Measurements from ENCODE around the gene KLRK1.
"Not testable (repeated sequence)": the region's sequence is repeated elsewhere in the genome, so short reads cannot be mapped to it uniquely, and the experiment has no call there.

KLRK1 gene

GRCh38 chr12:10362828-10363657 lies 26.8 kb downstream of the KLRK1 start:
- DNase-seq (ENCODE audit: low read depth in 2 of 2): no peak

- no peak for DNase-seq (ENCODE audit: low read depth in 2 of 2)
Observed at GRCh38 chr12:10362325-10362724, 27.5 kb downstream of the KLRK1 start.

GRCh38 chr12:10361622-10362021 lies 28.2 kb downstream of the KLRK1 start:
- DNase-seq (ENCODE audit: low read depth in 2 of 2): no peak

GRCh38 chr12:10361084-10361483 lies 28.8 kb downstream of the KLRK1 start:
- DNase-seq (ENCODE audit: low read depth in 2 of 2): no peak

GRCh38 chr12:10358969-10359368 lies 30.9 kb downstream of the KLRK1 start:
- DNase-seq (ENCODE audit: low read depth in 2 of 2): no peak

GRCh38 chr12:10358131-10358530 lies 31.7 kb downstream of the KLRK1 start:
- no peak for DNase-seq (ENCODE audit: low read depth in 2 of 2)

GRCh38 chr12:10354502-10354901 lies 35.3 kb downstream of the KLRK1 start:
- no peak for DNase-seq (ENCODE audit: low read depth in 2 of 2)

GRCh38 chr12:10354071-10354470 lies 35.8 kb downstream of the KLRK1 start:
- no peak for DNase-seq (ENCODE audit: low read depth in 2 of 2)

- not testable (repeated sequence) for DNase-seq (ENCODE audit: low read depth in 2 of 2)
Observed at GRCh38 chr12:10351457-10351856, 38.4 kb downstream of the KLRK1 start.

GRCh38 chr12:10341892-10342509 lies 47.8 kb downstream of the KLRK1 start:
- DNase-seq (ENCODE audit: low read depth in 2 of 2): no peak

GRCh38 chr12:10340946-10341345 lies 48.9 kb downstream of the KLRK1 start:
- not testable (repeated sequence) for DNase-seq (ENCODE audit: low read depth in 2 of 2)

GRCh38 chr12:10339053-10339840 lies 50.6 kb downstream of the KLRK1 start:
- DNase-seq (ENCODE audit: low read depth in 2 of 2): no peak

GRCh38 chr12:10338470-10338869 lies 51.4 kb downstream of the KLRK1 start:
- DNase-seq (ENCODE audit: low read depth in 2 of 2): not testable (repeated sequence)

GRCh38 chr12:10336196-10336595 lies 53.6 kb downstream of the KLRK1 start:
- not testable (repeated sequence) for DNase-seq (ENCODE audit: low read depth in 2 of 2)

- DNase-seq (ENCODE audit: low read depth in 2 of 2): no peak
Observed at GRCh38 chr12:10331642-10332239, 58.1 kb downstream of the KLRK1 start.

GRCh38 chr12:10328691-10329090 lies 61.1 kb downstream of the KLRK1 start:
- not testable (repeated sequence) for DNase-seq (ENCODE audit: low read depth in 2 of 2)

Measured in stimulated activated CD4-positive, alpha-beta T cell treated with anti-CD3 and anti-CD28 coated beads, Interleukin-1b, Interleukin-23, amount 100 ng/mL, for 4 hours (primary cell).